ENCODE measurements around the gene EIF4G1. TPM values are rescaled to one million over a fixed set of nuclear protein-coding genes. Genes with fewer than 3 reads are reported as not detected.

EIF4G1 gene
- total RNA-seq, 1 experiment from 2014 or later: 341 TPM

GRCh38 chr3:184360070-184360928, 45.9 kb downstream of the EIF4G1 start:
- DNase-seq (ENCODE audit: low spot score): no peak
- in situ Hi-C loops (cut with HindIII; ENCODE audit: low sequenced_read_pairs): no loop called here

GRCh38 chr3:184360929-184361531, 46.6 kb downstream of the EIF4G1 start:
- in situ Hi-C loops (cut with HindIII; ENCODE audit: low sequenced_read_pairs): no loop called here
- DNase-seq (ENCODE audit: low spot score): no peak

- in situ Hi-C loops (cut with HindIII; ENCODE audit: low sequenced_read_pairs): no loop called here
- DNase-seq (ENCODE audit: low spot score): no peak
These were observed 47.1 kb downstream of the EIF4G1 start, which contains the start of the genes CLCN2 and POLR2H for GRCh38 chr3:184361532-184361931. TSS of gene CLCN2 (minus strand) at chr3:184361605. CDS start at chr3:184361479, 126 bp downstream. TSS of gene POLR2H (plus strand) at chr3:184361710. CDS start at chr3:184363493, 1,783 bp downstream.

GRCh38 chr3:184361932-184362667, 47.7 kb downstream of the EIF4G1 start:
- DNase-seq (ENCODE audit: low spot score): peak; percentile 67
- in situ Hi-C loops (cut with HindIII; ENCODE audit: low sequenced_read_pairs): no loop called here

- peak; percentile 96 for DNase-seq (ENCODE audit: low spot score)
- in situ Hi-C loops (cut with HindIII; ENCODE audit: low sequenced_read_pairs): no loop called here
These were observed 48.5 kb downstream of the EIF4G1 start for GRCh38 chr3:184362668-184363546.

- no peak for DNase-seq (ENCODE audit: low spot score)
- in situ Hi-C loops (cut with HindIII; ENCODE audit: low sequenced_read_pairs): no loop called here
These were observed 52.3 kb downstream of the EIF4G1 start for GRCh38 chr3:184366619-184367289.

GRCh38 chr3:184368116-184368515, 53.7 kb downstream of the EIF4G1 start:
- in situ Hi-C loops (cut with HindIII; ENCODE audit: low sequenced_read_pairs): no loop called here
- DNase-seq (ENCODE audit: low spot score): peak; percentile 51

- in situ Hi-C loops (cut with HindIII; ENCODE audit: low sequenced_read_pairs): no loop called here
- no peak for DNase-seq (ENCODE audit: low spot score)
These were observed 54.3 kb downstream of the EIF4G1 start for GRCh38 chr3:184368586-184369183.

GRCh38 chr3:184371570-184372018, 57.2 kb downstream of the EIF4G1 start:
- in situ Hi-C loops (cut with HindIII; ENCODE audit: low sequenced_read_pairs): no loop called here
- peak; percentile 94 for DNase-seq (ENCODE audit: low spot score)

GRCh38 chr3:184372296-184372821, 58.0 kb downstream of the EIF4G1 start:
- DNase-seq (ENCODE audit: low spot score): no peak
- in situ Hi-C loops (cut with HindIII; ENCODE audit: low sequenced_read_pairs): no loop called here

- in situ Hi-C loops (cut with HindIII; ENCODE audit: low sequenced_read_pairs): no loop called here
- no peak for DNase-seq (ENCODE audit: low spot score)
These were observed 58.5 kb downstream of the EIF4G1 start for GRCh38 chr3:184372911-184373310.

GRCh38 chr3:184373422-184373821, 59.0 kb downstream of the EIF4G1 start:
- no peak for DNase-seq (ENCODE audit: low spot score)
- in situ Hi-C loops (cut with HindIII; ENCODE audit: low sequenced_read_pairs): no loop called here

GRCh38 chr3:184375747-184376461, 61.5 kb downstream of the EIF4G1 start:
- in situ Hi-C loops (cut with HindIII; ENCODE audit: low sequenced_read_pairs): no loop called here
- DNase-seq (ENCODE audit: low spot score): no peak

GRCh38 chr3:184377374-184377773, 63.0 kb downstream of the EIF4G1 start:
- no peak for DNase-seq (ENCODE audit: low spot score)
- in situ Hi-C loops (cut with HindIII; ENCODE audit: low sequenced_read_pairs): no loop called here

GRCh38 chr3:184377882-184378445, 63.6 kb downstream of the EIF4G1 start, which contains the start of gene THPO:
TSS of gene THPO (minus strand) at chr3:184378207. CDS start at chr3:184376259, 1,948 bp downstream.
- no peak for DNase-seq (ENCODE audit: low spot score)
- in situ Hi-C loops (cut with HindIII; ENCODE audit: low sequenced_read_pairs): no loop called here

- in situ Hi-C loops (cut with HindIII; ENCODE audit: low sequenced_read_pairs): no loop called here
These were observed 64.4 kb downstream of the EIF4G1 start for GRCh38 chr3:184378651-184379357.

More at GRCh38 chr3:184378651-184379357, 64.4 kb downstream of the EIF4G1 start:
- no peak for DNase-seq (ENCODE audit: low spot score)

All from G401 (cell line).